ENCODE measurements around the gene COL27A1.

DNA sequence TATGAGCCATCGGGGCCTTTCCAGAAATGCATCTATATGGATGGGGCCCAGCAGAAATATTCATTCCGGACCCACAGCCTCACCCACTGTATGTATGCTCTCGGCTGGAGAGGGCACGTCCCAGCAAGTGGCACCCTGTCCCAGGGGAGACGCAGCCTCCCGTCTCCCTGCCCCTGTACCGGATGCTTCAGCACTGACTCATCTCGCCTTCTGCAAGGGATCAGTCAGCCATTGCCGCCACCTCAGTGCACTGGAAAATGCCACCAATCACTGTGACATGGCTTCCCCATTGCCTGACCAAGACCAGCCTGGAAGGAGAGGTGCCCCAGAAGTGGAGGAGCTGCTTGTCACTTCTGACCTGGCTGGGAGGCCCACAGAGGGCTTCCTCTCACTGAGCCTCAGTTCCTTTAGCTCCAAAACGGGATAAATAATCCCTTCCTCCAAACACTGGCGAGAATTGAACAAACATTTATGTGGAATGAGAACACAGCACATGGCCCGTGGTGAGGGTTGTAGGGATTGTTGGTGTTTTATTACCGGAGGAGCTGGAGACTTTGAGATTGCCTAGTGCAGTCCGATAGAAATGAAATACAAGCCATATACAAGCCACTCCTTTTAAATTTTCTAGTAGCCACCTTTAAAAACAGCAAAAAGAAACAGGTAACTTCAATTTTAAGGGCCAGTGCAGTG is 123.7 kb downstream of the COL27A1 start:
- TF ChIP-seq, protein P1, sequence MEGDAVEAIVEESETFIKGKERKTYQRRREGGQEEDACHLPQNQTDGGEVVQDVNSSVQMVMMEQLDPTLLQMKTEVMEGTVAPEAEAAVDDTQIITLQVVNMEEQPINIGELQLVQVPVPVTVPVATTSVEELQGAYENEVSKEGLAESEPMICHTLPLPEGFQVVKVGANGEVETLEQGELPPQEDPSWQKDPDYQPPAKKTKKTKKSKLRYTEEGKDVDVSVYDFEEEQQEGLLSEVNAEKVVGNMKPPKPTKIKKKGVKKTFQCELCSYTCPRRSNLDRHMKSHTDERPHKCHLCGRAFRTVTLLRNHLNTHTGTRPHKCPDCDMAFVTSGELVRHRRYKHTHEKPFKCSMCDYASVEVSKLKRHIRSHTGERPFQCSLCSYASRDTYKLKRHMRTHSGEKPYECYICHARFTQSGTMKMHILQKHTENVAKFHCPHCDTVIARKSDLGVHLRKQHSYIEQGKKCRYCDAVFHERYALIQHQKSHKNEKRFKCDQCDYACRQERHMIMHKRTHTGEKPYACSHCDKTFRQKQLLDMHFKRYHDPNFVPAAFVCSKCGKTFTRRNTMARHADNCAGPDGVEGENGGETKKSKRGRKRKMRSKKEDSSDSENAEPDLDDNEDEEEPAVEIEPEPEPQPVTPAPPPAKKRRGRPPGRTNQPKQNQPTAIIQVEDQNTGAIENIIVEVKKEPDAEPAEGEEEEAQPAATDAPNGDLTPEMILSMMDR (IDR thresholded peaks at IDR 0.05): no peak
- no peak for TF ChIP-seq POLR2AphosphoS5 (IDR thresholded peaks at IDR 0.05)

All from prostate gland (tissue), 2 donors.